ENCODE measurements around the gene TGFBR1.
"Not testable (repeated sequence)": the region's sequence is repeated elsewhere in the genome, so short reads cannot be mapped to it uniquely, and the experiment has no call there.

TGFBR1 gene

DNA sequence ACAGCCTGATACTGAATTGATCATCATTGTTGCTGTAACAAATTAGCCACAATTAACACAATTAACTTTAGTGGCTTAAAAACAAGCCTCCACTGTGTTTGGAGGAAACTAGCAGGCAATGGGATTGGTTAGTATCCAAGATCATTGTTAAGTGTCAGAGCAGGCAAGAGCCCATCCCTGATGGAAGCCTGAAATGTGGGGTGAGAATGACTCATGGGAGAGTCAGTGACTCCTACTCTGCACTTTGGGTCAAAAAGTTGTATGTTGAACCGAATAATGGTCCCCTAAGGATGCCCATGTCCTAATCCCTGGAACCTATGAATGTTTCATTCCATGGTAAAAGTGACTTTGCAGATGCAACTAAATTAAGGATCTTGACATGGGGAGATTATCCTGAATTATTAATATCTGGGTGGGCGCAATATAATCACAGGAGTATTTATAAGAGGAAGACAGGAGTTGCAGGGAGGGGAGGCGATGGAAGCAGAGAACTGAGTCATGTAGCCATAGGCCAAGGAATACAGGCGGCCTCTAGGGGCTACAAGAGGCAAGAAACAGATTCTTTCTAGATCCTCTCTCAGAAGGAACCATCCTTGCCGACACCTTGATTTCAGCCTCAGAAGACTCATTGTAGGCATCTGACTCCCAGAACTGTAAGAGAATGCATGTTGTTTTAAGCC lies 88.0 kb downstream of the TGFBR1 start:
- DNase-seq, result peak; percentile 35

- DNase-seq, result no peak
Measured at GRCh38 chr9:99193466-99193821, 88.5 kb downstream of the TGFBR1 start.

- DNase-seq, result not testable (repeated sequence)
Measured at GRCh38 chr9:99196484-99196883, 91.6 kb downstream of the TGFBR1 start.

GRCh38 chr9:99197124-99197630 lies 92.3 kb downstream of the TGFBR1 start:
- DNase-seq, result no peak

- DNase-seq, result no peak
Measured at GRCh38 chr9:99197987-99198386, 93.1 kb downstream of the TGFBR1 start.

DNA sequence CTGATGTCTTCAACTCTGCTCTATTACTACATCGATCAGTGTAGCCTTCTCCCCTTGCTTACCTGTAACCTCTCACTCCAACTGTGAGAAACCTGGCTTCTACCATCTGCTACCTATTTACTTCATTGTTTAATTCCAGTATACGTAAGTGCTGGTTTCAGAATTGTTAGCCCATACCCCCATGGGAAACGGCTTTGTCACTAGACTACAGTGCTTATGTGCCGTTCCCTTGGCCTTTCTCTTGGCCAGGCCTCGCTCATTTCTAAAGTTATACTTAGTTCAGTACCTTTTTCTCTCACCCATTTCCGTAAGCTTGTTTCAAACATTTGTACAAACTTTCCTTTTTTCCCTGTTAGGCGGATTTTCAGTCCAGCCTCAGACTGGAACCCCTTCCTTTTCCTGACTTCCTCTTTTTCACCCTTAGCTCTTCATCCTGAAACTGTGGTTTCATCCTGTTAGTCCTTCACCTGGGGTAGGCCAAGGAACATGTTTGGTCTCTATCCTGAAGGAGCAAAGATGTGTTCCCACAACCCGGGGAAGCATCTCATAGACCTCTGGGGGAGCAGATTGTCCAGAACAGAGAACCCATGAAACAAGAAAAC lies 95.1 kb downstream of the TGFBR1 start:
- no peak for DNase-seq

GRCh38 chr9:99201603-99202002 lies 96.7 kb downstream of the TGFBR1 start:
- DNase-seq, result no peak
